ENCODE results near the gene ZC3H12C. TPM values are rescaled to one million over a fixed set of nuclear protein-coding genes. Genes with fewer than 3 reads are reported as not detected.

Gene ZC3H12C
- total RNA-seq, 2 donors from 2014 or later, result 12.5 to 18.7 TPM

GRCh38 chr11:110165039-110165925, 72.1 kb downstream of the ZC3H12C start:
- intact Hi-C loops (cut with DNase I), result loop anchor here in 1 of 2 donors (10.0 kb wide), 1 partner anchor 220 kb away; no protein-coding TSS in a partner anchor
- ATAC-seq (no peak), DNase-seq (no peak)

- ATAC-seq, result no peak
- intact Hi-C loops (cut with DNase I), result loop anchor here in 1 of 2 donors (10.0 kb wide), 1 partner anchor 223 kb away; no protein-coding TSS in a partner anchor
- DNase-seq, result no peak
Observed at GRCh38 chr11:110168033-110168803, 75.0 kb downstream of the ZC3H12C start.

GRCh38 chr11:110169738-110170137, 76.5 kb downstream of the ZC3H12C start:
- intact Hi-C loops (cut with DNase I), result loop anchor here in 1 of 2 donors (10.0 kb wide), 1 partner anchor 225 kb away; no protein-coding TSS in a partner anchor
- ATAC-seq (no peak), DNase-seq (no peak)

GRCh38 chr11:110172468-110173065, 79.4 kb downstream of the ZC3H12C start:
- intact Hi-C loops (cut with DNase I), result no loop called here
- DNase-seq (no peak), ATAC-seq (no peak)

- DNase-seq (peak; percentile 68), ATAC-seq (peak; percentile 74 to 83)
- intact Hi-C loops (cut with DNase I), result no loop called here
Observed at GRCh38 chr11:110173811-110174644, 80.8 kb downstream of the ZC3H12C start.

- peak in 1 of 2 donors; percentile 31 for ATAC-seq
- DNase-seq, result no peak
- intact Hi-C loops (cut with DNase I), result no loop called here
Observed at GRCh38 chr11:110174645-110175310, 81.6 kb downstream of the ZC3H12C start.

- DNase-seq (no peak), ATAC-seq (no peak)
- intact Hi-C loops (cut with DNase I), result no loop called here
Observed at GRCh38 chr11:110176366-110177085, 83.3 kb downstream of the ZC3H12C start.

- intact Hi-C loops (cut with DNase I), result no loop called here
- DNase-seq, result no peak
- ATAC-seq, result no peak
Observed at GRCh38 chr11:110177086-110177456, 83.9 kb downstream of the ZC3H12C start.

GRCh38 chr11:110179064-110179463, 85.9 kb downstream of the ZC3H12C start:
- intact Hi-C loops (cut with DNase I), result no loop called here
- DNase-seq (no peak), ATAC-seq (no peak)

- ATAC-seq, result no peak
- no peak for DNase-seq
- intact Hi-C loops (cut with DNase I), result no loop called here
Observed at GRCh38 chr11:110182886-110183285, 89.7 kb downstream of the ZC3H12C start.

- ATAC-seq (no peak), DNase-seq (no peak)
- intact Hi-C loops (cut with DNase I), result no loop called here
Observed at GRCh38 chr11:110184456-110184855, 91.3 kb downstream of the ZC3H12C start.

GRCh38 chr11:110185121-110185591, 92.0 kb downstream of the ZC3H12C start:
- ATAC-seq, result no peak
- DNase-seq, result no peak
- intact Hi-C loops (cut with DNase I), result no loop called here

GRCh38 chr11:110185599-110185998, 92.4 kb downstream of the ZC3H12C start:
- intact Hi-C loops (cut with DNase I), result no loop called here
- DNase-seq (no peak), ATAC-seq (no peak)

- DNase-seq (no peak), ATAC-seq (no peak)
- intact Hi-C loops (cut with DNase I), result no loop called here
Observed at GRCh38 chr11:110186456-110186855, 93.3 kb downstream of the ZC3H12C start.

GRCh38 chr11:110186867-110187266, 93.7 kb downstream of the ZC3H12C start:
- ATAC-seq (no peak), DNase-seq (no peak)

GRCh38 chr11:110187731-110188130, 94.5 kb downstream of the ZC3H12C start:
- no peak for DNase-seq
- no peak for ATAC-seq
- intact Hi-C loops (cut with DNase I), result no loop called here

More at GRCh38 chr11:110186867-110187266, 93.7 kb downstream of the ZC3H12C start:
- intact Hi-C loops (cut with DNase I), result no loop called here

GRCh38 chr11:110190885-110191284, 97.7 kb downstream of the ZC3H12C start:
- DNase-seq (no peak), ATAC-seq (no peak)
- intact Hi-C loops (cut with DNase I), result no loop called here

All from left cardiac atrium (tissue), 4 donors.